K562 (cell line): ENCODE results near the gene COQ9. TPM values are rescaled to one million over a fixed set of nuclear protein-coding genes. Genes with fewer than 3 reads are reported as not detected.

ENCODE experiments used
- ATAC-seq: fragments of 200-7000 bp; cut with Tn5 transposase; 3 replicates; pipeline ENCODE4 v1.9.1; 2020; ENCODE audit warnings: moderate library complexity
- BruUV-seq: library from RNA; stranded (reverse); fragments of 400-500 nt; replicated peaks from 2 replicates; lab custom pipeline; 2021; lab: Mats Ljungman, UMichigan
- CTCF ChIA-PET: fragments of 300-600 bp; formaldehyde crosslinking; extraction: SDS; loops from one replicate; lab custom pipeline; 2021; ENCODE audit warnings: low intra/inter-chr PET ratio; lab: Yijun Ruan, JAX
- POLR2A ChIA-PET: fragments of 300-600, 350-650 bp; sonication (Branson Sonifier 250); formaldehyde crosslinking; extraction: SDS; loops from one replicate; lab custom pipeline; 2021; ENCODE audit warnings: antibody characterized with exemption, inconsistent platforms; lab: Yijun Ruan, JAX
- DNase-seq, 4 experiments: peaks; one replicate each; pipeline versions ENCODE4 v3.0.0 to v3.0.0-alpha.2; 2011 to 2018; ENCODE audit warnings: low spot score in 3 of 4, mixed read lengths in 3 of 4; ENCODE audit errors: extremely low read depth in 1 of 4
- FAIRE-seq: peaks from 2 replicates; lab custom pipeline; 2011; peaks lifted over from hg19 to GRCh38; lab: Jason Lieb, UNC
- H2AFZ ChIP-seq: 2 replicates; pipeline ENCODE4 v1.6.0; 2011; ENCODE audit warnings: low read depth, low read length, control low read depth, inconsistent platforms
- H3K27ac ChIP-seq: fragments of 200-600 bp; 3 replicates; pipeline ENCODE4 v1.8.0; 2011; ENCODE audit warnings: low read depth, mild to moderate bottlenecking, control low read depth, inconsistent platforms, low read length, moderate library complexity, mixed read lengths; ENCODE audit errors: extremely low read depth
- H3K27me3 ChIP-seq, 2 experiments: fragments of 300-600 bp in 1 of 2; 2 replicates in 1 of 2; 3 replicates in 1 of 2; pipeline versions ENCODE4 v1.6.0 to v1.8.0; 2011; ENCODE audit warnings: inconsistent platforms in 2 of 2, low read length in 2 of 2, mild to moderate bottlenecking in 1 of 2, mixed read lengths in 1 of 2, moderate library complexity in 1 of 2; ENCODE audit not compliant: control insufficient read depth in 2 of 2, insufficient read depth in 2 of 2
- H3K36me3 ChIP-seq: fragments of 300-600 bp; 3 replicates; pipeline ENCODE4 v1.8.0; 2011; ENCODE audit warnings: mild to moderate bottlenecking, low read length, inconsistent platforms; ENCODE audit not compliant: control insufficient read depth, insufficient read depth
- H3K4me1 ChIP-seq, 2 experiments: fragments of 200-600 bp in 1 of 2; replicated peaks in 1 of 2; 2 replicates in 1 of 2; 3 replicates in 1 of 2; pipeline versions ENCODE4 v1.5.1 to v1.8.0; 2011; ENCODE audit warnings: inconsistent platforms in 2 of 2, low read length in 2 of 2, mild to moderate bottlenecking in 1 of 2, mixed read lengths in 1 of 2, moderate library complexity in 1 of 2; ENCODE audit not compliant: control insufficient read depth in 2 of 2, insufficient read depth in 2 of 2
- H3K4me2 ChIP-seq: 2 replicates; pipeline ENCODE4 v1.6.1; 2011; ENCODE audit warnings: low read length, control low read depth, inconsistent platforms, mixed read lengths; ENCODE audit not compliant: insufficient read depth
- H3K4me3 ChIP-seq: fragments of 200-600 bp; sonication (generic), shearing (Covaris generic); 2 replicates; pipeline ENCODE4 v1.5.1; 2016; ENCODE audit warnings: control low read depth, inconsistent platforms
- H3K79me2 ChIP-seq: fragments of 200-600 bp; 3 replicates; pipeline ENCODE4 v1.8.0; 2011; ENCODE audit warnings: low read length, inconsistent platforms; ENCODE audit not compliant: control insufficient read depth, insufficient read depth
- H3K9ac ChIP-seq, 2 experiments: 2 replicates each; pipeline versions ENCODE4 v1.6.0 to v1.6.1; 2011; ENCODE audit warnings: low read depth in 2 of 2, low read length in 2 of 2, control low read depth in 1 of 2, inconsistent platforms in 1 of 2, mild to moderate bottlenecking in 1 of 2, mixed read lengths in 1 of 2; ENCODE audit not compliant: insufficient read depth in 1 of 2
- H3K9me1 ChIP-seq: one replicate; pipeline ENCODE4 v1.6.0; 2011; ENCODE audit warnings: inconsistent platforms, mild to moderate bottlenecking, low read length, moderate library complexity; ENCODE audit not compliant: control insufficient read depth, insufficient read depth
- H3K9me3 ChIP-seq: replicated peaks from 2 replicates; pipeline ENCODE4 v1.5.1; 2011; ENCODE audit warnings: low read depth, low read length, inconsistent platforms; ENCODE audit not compliant: control insufficient read depth, insufficient read depth
- H4K20me1 ChIP-seq: replicated peaks from 2 replicates; pipeline ENCODE4 v1.6.1; 2011; ENCODE audit warnings: low read length, inconsistent platforms, mixed read lengths; ENCODE audit not compliant: control insufficient read depth, insufficient read depth
- BHLHE40 ChIP-seq: IDR thresholded peaks from 2 replicates; pipeline ENCODE4 v1.6.1; 2011; ENCODE audit warnings: low read length, improper control_type of control experiment
- HMG20A ChIP-seq: fragments of 450-650 bp; formaldehyde crosslinking; conservative IDR thresholded peaks from 2 replicates; pipeline ENCODE4 v1.4.0; 2020; ENCODE audit warnings: mild to moderate bottlenecking, mixed read lengths
- MAZ ChIP-seq, 2 experiments: fragments of 450-650 bp in 1 of 2; sonication (generic) in 1 of 2; formaldehyde crosslinking; IDR thresholded peaks in 1 of 2; conservative IDR thresholded peaks in 1 of 2; 2 replicates each; pipeline versions ENCODE4 v1.4.0 to v1.5.0; 2020; ENCODE audit warnings: mild to moderate bottlenecking in 1 of 2, missing genetic modification reagents in 1 of 2
- OTX1 ChIP-seq: fragments of 450-650 bp; formaldehyde crosslinking; IDR thresholded peaks from 2 replicates; pipeline ENCODE4 v1.4.0; 2022; ENCODE audit warnings: mild to moderate bottlenecking
- SMARCC2 ChIP-seq: fragments of 450-650 bp; IDR thresholded peaks from 2 replicates; pipeline ENCODE4 v1.6.1; 2017; ENCODE audit warnings: antibody characterized with exemption, moderate library complexity, mild to moderate bottlenecking, low read depth
- TARDBP ChIP-seq: fragments of 450-650 bp; IDR thresholded peaks from 2 replicates; pipeline ENCODE4 v1.6.1; 2016
- TCF15 ChIP-seq: fragments of 250-450 bp; sonication (Bioruptor Pico); IDR thresholded peaks from 2 replicates; pipeline ENCODE4 v1.8.0; 2022; ENCODE audit warnings: moderate library complexity, mild to moderate bottlenecking, inconsistent platforms
- TEAD4 ChIP-seq, 2 experiments: sonication (generic) in 1 of 2; formaldehyde crosslinking in 1 of 2; IDR thresholded peaks; 2 replicates each; pipeline versions ENCODE4 v1.6.1 to v1.8.0; 2012 to 2022; ENCODE audit warnings: borderline replicate concordance in 1 of 2, inconsistent platforms in 1 of 2, low read length in 1 of 2, mild to moderate bottlenecking in 1 of 2, missing genetic modification reagents in 1 of 2
- ZNF239 ChIP-seq: fragments of 250-450 bp; sonication (Bioruptor Pico); IDR thresholded peaks from 2 replicates; pipeline ENCODE4 v1.4.0; 2020; ENCODE audit warnings: mild to moderate bottlenecking
- ZNF253 ChIP-seq: fragments of 250-450 bp; sonication (Bioruptor Pico); conservative IDR thresholded peaks from 2 replicates; pipeline ENCODE4 v1.6.1; 2021; ENCODE audit warnings: mild to moderate bottlenecking
- ZNF324 ChIP-seq: fragments of 250-450 bp; sonication (Bioruptor Pico); IDR thresholded peaks from 2 replicates; pipeline ENCODE4 v1.4.0; 2020; ENCODE audit warnings: mild to moderate bottlenecking
- WGBS: fragments of 100-300 bp; shearing (Covaris generic); methylation state at CpG from one replicate; pipeline ENCODE4 v1.1.6; 2016; ENCODE audit warnings: low coverage, mixed read lengths; ENCODE audit not compliant: insufficient coverage; ENCODE audit errors: missing lambda C conversion rate; 5-methylcytosine and 5-hydroxymethylcytosine counted together
- in situ Hi-C: fragments of 300-500 bp; cut with MboI; formaldehyde crosslinking; loops from 4 replicates; pipeline ENCODE4 v1.15.0; 2018; ENCODE audit warnings: inconsistent platforms, mixed read lengths
- intact Hi-C: fragments of 100-400 bp; cut with micrococcal nuclease; formaldehyde crosslinking; loops from 2 replicates; pipeline ENCODE4 v1.14.2; 2022
- polyA plus RNA-seq, 8 experiments: library from polyadenylated mRNA; depleted of rRNA in 4 of 8; stranded (reverse) in 5 of 8; unstranded in 3 of 8; fragments of >200 nt; fragmentation: Nextera tagmentation in 2 of 8; fragmentation: Illumina TruSeq in 1 of 8; extraction: Ambion mirVana in 2 of 8; extraction: Trizol in 1 of 8; gene quantifications; 2 replicates each; pipeline versions ENCODE4 v1.2.1 to v1.2.3, GENCODE V29; 2011 to 2014; ENCODE audit warnings: inconsistent platforms in 1 of 8, missing spikeins in 1 of 8
- total RNA-seq, 7 experiments: library from RNA; depleted of rRNA in 6 of 7; stranded (reverse); fragments of >200 nt in 6 of 7; fragmentation: Illumina TruSeq in 2 of 7; extraction: Trizol in 2 of 7; gene quantifications; 2 replicates each; pipeline versions ENCODE4 v1.2.1 to v1.2.3, GENCODE V29; 2011 to 2021; ENCODE audit warnings: low replicate concordance in 1 of 7

The COQ9 gene
- total and polyA plus RNA-seq, 9 of the 15 experiments (the other 6 are each of a cell fraction or from before 2014, with no cell fraction given): 35.0 to 139 (median 71.4) TPM

- no peaks in the 10 kb centered on the region for H4K20me1 ChIP-seq
- H3K79me2 ChIP-seq: no peaks in the 10 kb centered on the region
- peak; percentile 4; the same call in 2 of the 3 replicates for ATAC-seq
- H3K9me3 ChIP-seq: no peaks in the 10 kb centered on the region
- intact Hi-C loops: no loop called here
- TF ChIP-seq SMARCC2 (no peak), ZNF253 (CRISPR knock-in tag) (no peak), ZNF324 (CRISPR knock-in tag) (no peak), OTX1 (no peak), MAZ (CRISPR knock-in tag; conservative IDR thresholded peaks at IDR 0.05 in 1 of 2, IDR thresholded peaks at IDR 0.05 in 1 of 2) (no peak), TARDBP (no peak), TEAD4 (IDR thresholded peaks at IDR 0.05; ENCODE audit: low read length) (no peak), TEAD4 (CRISPR knock-in tag; IDR thresholded peaks at IDR 0.05; ENCODE audit: borderline replicate concordance) (no peak), ZNF239 (CRISPR knock-in tag) (no peak), TCF15 (CRISPR knock-in tag) (no peak), BHLHE40 (no peak), HMG20A (CRISPR knock-in tag) (no peak)
- DNase-seq: no peak
- FAIRE-seq: no peak
- H3K9me1 ChIP-seq: no peaks in the 10 kb centered on the region
- no peaks in the 10 kb centered on the region for H3K27me3 ChIP-seq
- peak overlapping the region; percentile 59 for H3K4me2 ChIP-seq
- WGBS: 57% methylated on average over 7 of the region's 8 CpGs
- peaks cover 6 to 35% of the 10 kb centered on the region in 2 experiments; a peak in 3 of 5 replicates for H3K4me1 ChIP-seq
- H3K9ac ChIP-seq: peak overlapping the region in 1 of 2 experiments; percentile 70; a peak in 1 of 4 replicates
- no TSS peak for BruUV-seq
- peak overlapping the region; percentile 86 for H2AFZ ChIP-seq
- POLR2A ChIA-PET: interaction anchor here (0.6 to 1.3 kb wide), 5 partner anchors 14 to 104 kb away, joined by 3 to 4 read pairs (median 3); no protein-coding TSS in a partner anchor
- no peak overlapping the region for H3K4me3 ChIP-seq
- CTCF ChIA-PET: no interaction called here
- no peak overlapping the region for H3K27ac ChIP-seq
- in situ Hi-C loops: no loop called here
- H3K36me3 ChIP-seq: no peaks in the 10 kb centered on the region
Measured at GRCh38 chr16:57486858-57487834, 39.9 kb downstream of the COQ9 start.
